HG03575 (cell line): Measurements from ENCODE around the gene CERS6.

ENCODE experiments used
- ATAC-seq: cut with Tn5 transposase; IDR thresholded peaks from one replicate; pipeline ENCODE4 v1.9.1; 2021; ENCODE audit not compliant: unreplicated experiment, insufficient number of reproducible peaks, low FRiP score; ENCODE audit errors: extremely low read depth

Gene CERS6

GRCh38 chr2:168583710-168584521 is 127.8 kb downstream of the CERS6 start:
- no peak for ATAC-seq

GRCh38 chr2:168584911-168585310 is 128.8 kb downstream of the CERS6 start:
- no peak for ATAC-seq

- no peak for ATAC-seq
Measured at GRCh38 chr2:168585700-168586099, 129.6 kb downstream of the CERS6 start.

GRCh38 chr2:168587307-168587706 is 131.2 kb downstream of the CERS6 start:
- ATAC-seq = no peak

GRCh38 chr2:168589236-168590211 is 133.5 kb downstream of the CERS6 start:
- ATAC-seq = no peak

GRCh38 chr2:168592181-168592831 is 136.2 kb downstream of the CERS6 start:
- ATAC-seq = no peak

- ATAC-seq = no peak
Measured at GRCh38 chr2:168593713-168594112, 137.6 kb downstream of the CERS6 start.

- peak; percentile 65 for ATAC-seq
Measured at GRCh38 chr2:168594778-168595177, 138.7 kb downstream of the CERS6 start.

- ATAC-seq = no peak
Measured at GRCh38 chr2:168596881-168597655, 141.0 kb downstream of the CERS6 start.

GRCh38 chr2:168599738-168600137 is 143.7 kb downstream of the CERS6 start:
- ATAC-seq = no peak

- ATAC-seq = no peak
Measured at GRCh38 chr2:168600949-168601348, 144.9 kb downstream of the CERS6 start.

GRCh38 chr2:168601741-168602140 is 145.7 kb downstream of the CERS6 start:
- no peak for ATAC-seq

GRCh38 chr2:168602379-168602778 is 146.3 kb downstream of the CERS6 start:
- no peak for ATAC-seq

GRCh38 chr2:168602846-168603401 is 146.9 kb downstream of the CERS6 start:
- ATAC-seq = no peak

- ATAC-seq = no peak
Measured at GRCh38 chr2:168603439-168603961, 147.4 kb downstream of the CERS6 start.

- no peak for ATAC-seq
Measured at GRCh38 chr2:168604252-168604651, 148.2 kb downstream of the CERS6 start.

GRCh38 chr2:168607992-168608391 is 151.9 kb downstream of the CERS6 start:
- ATAC-seq = no peak

GRCh38 chr2:168608796-168609195 is 152.7 kb downstream of the CERS6 start:
- no peak for ATAC-seq
